Stimulated activated CD8-positive, alpha-beta memory T cell treated with anti-CD3 and anti-CD28 coated beads, Interleukin-7, amount 100 ng/mL, for 24 hours (primary cell): ENCODE data around the gene CDK19.
"Not testable (repeated sequence)": the region's sequence is repeated elsewhere in the genome, so short reads cannot be mapped to it uniquely, and the experiment has no call there.

ENCODE experiments used
- DNase-seq: peaks from one replicate; pipeline ENCODE4 v3.0.0-alpha.2; 2020; ENCODE audit warnings: low read depth

CDK19 gene

DNA sequence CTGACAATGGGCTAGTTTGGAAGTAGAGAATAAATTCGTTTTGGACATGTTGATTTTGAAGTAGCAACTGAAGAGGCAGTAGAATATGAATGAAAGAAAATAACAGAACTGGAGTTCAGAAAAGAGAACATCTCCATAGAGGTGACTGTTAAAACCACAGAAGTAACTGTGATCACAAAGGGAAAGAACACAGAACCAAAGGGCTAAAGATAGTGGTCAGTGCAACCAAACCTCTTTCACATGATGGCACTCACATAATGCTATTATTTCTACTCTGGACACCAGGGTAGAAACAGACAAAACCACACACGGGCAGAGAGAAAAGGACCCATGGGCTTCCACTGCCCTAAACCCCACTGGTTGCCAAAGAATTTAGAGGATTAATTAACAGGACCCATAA is 58.5 kb downstream of the CDK19 start:
- DNase-seq, result no peak

DNA sequence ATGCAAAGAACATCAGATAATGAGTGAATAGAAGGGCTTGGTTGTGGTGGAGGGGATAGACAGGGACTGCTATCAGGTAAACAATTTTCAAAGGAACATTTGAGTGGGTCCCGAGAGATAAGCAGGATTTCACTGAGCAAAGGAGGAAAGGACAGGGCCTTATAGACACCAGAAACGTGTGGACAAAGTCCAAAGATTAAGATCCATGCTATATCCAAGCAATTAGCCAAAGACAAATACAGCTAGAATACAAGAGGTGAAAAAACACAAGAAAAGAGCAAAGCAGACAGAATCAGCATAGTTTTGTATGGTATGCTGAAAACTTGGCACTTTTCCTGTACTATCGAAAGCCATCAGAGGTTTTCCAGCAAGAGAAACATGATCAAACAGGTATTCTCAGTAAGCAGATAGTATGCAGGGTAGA is 59.8 kb downstream of the CDK19 start:
- no peak for DNase-seq

DNA sequence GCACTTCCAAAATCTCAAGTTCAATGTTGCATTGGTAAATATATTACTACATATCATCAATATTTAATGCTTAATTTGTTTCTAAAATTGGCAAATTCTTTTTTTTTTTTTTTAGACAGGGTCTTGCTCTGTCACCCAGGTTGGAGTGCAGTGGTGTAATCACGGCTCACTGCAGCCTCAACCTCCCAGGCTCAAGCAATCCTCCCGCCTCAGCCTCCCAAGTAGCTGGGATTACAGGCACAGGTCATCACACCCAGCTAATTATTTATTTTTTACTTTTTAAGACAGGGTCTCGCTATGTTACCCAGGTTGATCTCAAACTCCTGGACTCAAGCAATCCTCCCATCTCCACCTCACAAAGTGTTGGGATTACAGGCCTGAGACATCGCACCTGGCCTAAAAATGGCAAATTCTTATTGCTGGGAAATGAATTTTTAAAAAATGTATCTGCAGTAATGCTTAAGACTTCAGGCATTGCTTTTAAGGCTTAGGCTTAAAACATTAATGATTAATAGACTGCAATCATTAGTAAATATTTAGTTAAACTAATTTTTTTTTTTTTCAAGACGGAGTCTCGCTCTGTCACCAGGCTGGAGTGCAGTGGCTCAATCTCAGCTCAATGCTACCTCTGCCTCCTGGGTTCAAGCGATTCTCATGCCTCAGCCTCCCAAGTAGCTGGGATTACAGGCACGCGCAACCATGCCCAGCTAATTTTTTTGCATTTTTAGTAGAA is 61.2 kb downstream of the CDK19 start:
- DNase-seq, result not testable (repeated sequence)

DNA sequence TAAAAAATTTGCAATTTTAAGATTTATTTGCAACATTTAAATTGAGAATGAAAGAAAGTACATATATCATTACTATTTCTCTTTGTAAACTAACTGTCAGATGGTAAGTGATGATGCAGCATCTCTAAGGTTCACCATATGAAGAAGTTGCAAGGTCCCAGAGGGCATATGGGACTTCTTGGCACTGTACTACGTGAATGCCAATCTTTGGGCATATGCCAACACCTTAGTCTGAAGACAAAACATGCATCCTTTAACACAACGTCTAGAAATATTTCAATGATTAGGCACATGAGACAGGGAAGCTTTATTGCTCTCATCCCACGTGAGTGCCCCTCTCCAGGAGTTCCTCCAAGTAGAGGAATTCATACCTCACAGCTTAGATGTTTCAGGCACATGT is 66.8 kb downstream of the CDK19 start:
- no peak for DNase-seq

DNA sequence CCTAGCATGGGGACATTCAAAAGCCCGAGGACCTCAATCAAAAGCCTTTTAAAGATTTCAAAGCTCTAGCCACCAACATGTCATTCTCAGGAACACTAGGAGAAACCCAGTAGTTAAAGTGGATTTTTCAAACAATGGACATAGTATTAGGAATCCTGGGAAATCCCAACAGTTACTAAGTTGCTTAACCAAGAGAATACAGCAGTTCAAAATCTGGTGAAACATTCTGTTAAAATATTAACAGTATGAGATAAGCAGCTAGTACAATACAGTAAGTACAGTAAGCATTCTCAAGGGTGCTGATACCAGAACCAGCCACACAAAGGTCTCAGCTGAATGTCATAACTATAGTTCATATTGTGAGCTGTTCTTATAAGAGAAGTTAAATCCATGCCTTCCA is 68.6 kb downstream of the CDK19 start:
- no peak for DNase-seq

DNA sequence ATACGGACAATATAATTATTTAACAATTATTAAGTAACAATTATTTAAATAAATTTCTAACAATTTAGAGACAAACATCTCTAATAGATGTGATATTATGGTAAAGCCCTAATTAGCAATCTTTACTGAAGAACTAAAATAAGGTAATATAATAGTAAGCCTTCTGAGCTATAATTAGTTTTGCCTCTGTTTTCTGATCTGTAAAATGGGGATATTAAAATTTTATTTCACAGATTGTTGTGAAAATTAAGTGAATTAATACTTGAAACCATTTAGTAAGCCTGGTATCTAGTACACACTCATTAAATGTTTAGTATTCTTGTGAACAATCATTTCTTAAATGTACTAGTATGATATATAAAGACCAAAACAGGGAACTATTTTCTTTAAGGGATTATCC is 70.3 kb downstream of the CDK19 start:
- DNase-seq, result no peak

DNA sequence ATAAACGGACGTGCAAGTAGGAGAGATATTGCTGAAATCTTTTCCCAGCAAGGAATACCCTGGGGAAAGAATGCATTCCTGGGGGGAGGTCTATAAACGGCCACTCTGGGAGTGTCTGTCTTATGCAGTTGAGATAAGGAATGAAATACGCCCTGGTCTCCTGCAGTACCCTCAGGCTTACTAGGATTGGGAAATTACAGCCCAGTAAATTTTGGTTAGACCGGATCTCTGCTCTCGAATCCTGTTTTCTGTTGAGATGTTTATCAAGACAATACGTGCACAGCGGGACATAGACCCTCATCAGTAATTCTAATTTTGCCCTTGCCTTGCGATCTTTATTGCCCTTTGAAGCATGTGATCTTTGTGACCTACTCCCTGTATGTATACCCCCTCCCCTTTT is 72.7 kb downstream of the CDK19 start:
- DNase-seq, result not testable (repeated sequence)

DNA sequence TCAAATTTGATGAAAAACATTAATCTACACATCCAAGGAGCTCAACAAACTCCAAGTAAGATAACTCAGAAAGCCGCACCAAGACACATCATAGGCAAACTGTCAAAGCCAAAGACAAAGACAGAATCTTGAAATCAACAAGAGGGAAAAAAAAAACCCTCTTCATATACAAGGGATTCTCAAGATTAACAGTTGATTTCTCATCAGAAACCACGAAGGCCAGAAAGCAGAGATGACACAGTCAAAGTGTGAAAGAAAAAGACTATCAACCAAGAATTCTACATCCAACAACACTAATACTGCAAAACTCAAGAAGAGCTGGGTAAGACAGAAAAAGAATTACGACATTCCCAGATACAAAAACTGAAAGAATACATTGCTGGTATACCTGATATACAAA is 73.8 kb downstream of the CDK19 start:
- DNase-seq, result no peak

DNA sequence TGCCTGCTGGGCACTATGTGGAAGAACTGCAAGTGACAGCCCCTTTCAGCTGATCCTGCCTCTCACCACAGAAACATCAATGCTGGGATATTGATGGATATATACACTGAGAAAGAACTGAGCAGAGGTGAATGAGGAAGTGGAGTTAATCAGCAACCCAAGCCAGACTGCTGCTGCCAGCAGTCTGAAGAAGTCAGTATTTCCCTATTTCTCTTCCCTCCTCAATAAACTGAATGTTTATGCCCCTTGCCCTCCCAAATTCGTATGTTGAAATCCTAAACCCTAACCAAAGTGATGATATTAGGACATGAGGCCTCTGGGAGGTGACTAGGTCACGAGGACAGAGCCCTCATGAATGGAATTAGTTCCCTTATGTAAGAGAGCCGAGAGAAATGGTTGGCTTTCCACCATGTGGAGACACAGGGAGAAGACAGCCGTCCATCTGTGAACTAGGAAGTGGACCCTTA is 76.3 kb downstream of the CDK19 start:
- no peak for DNase-seq

DNA sequence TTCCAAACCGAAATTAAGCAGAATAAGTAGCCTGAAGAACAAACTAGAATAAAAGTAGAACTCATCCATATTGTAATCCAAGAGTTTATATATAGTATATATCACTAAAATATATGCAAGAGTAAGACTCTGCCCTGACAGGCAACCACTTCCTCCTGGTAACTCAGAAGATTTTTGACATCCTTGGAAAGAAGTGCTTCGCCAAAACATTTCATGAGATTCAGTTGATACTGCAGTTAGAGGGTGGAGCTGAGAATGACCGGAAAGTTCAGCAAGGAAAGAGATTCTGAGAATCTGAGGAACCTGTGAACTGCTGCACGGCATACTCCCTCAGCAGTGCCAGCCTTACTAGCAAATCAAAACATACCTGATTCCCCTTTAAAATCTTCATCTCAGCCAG is 79.6 kb downstream of the CDK19 start:
- DNase-seq, result no peak

DNA sequence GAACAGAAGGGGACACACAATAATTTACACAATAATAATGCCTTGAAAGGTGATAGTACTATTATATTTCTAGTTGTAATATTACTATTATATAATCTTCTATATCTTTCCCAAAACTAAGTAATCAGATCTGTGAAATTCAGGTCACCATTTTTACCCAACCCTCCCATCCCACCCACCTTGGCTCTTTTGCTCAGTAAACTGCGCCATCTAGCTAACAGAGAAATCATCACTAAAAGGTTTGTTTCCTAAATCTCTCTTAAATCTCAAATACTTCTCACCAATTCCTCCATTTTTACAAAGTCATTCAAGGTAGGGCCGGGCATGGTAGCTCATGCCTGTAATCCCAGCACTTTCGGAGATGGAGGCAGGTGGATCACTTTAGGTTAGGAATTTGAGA is 83.4 kb downstream of the CDK19 start:
- DNase-seq, result no peak

DNA sequence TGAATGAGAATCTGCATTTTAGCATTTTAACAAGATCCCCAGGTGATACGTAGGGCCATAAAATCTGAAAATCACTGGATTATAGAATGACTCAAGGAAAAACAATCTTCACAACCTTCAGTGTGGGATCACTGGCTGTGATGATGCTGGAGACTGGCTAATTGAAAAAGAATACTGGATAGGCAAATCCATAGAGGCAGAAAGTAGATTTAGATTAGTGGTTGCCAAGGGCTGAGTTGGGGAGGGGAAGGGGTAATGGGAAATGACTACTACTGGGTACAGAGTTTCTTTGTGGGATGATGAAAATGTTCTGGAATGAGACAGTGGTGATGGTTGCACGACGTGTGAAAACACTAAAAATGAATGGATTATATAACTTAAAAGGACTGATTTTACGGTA is 84.1 kb downstream of the CDK19 start:
- no peak for DNase-seq

DNA sequence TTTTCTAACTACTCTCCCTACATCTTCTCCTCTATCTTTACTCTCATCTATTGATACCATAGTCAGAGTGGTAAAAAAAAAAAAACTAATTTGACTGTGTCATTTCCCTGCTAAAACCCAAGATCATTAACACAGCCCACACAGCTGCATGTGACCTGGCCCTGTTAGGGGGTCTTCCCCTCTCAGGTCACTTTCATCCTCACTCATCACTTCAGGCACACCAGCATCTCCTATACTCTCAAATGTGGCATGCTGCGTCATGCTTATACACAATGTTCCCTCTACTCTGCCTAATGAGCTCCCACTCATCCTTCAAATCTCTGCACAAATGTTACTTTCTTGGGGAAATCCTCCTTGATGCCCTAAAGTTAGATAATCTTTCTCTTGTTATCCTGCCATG is 86.8 kb downstream of the CDK19 start:
- DNase-seq, result no peak

DNA sequence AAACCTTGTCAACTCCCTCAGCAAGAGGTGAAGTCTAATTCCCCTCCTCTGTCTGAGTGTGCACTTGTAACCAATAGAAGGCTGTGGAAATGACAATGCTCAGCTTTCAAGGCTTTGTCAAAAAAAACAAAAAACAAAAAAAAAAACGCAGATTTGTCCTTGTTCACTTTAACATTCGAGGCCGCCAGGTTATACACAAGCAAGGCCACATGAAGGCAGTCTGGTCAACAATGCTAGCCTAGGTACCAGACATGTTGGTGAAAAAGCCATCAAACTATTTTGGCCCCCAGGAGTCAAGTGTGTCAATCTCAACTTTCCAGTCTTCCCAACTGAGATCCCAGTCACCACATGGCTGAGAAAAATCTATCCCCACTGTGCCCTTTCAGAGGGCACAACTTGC is 92.3 kb downstream of the CDK19 start:
- no peak for DNase-seq

DNA sequence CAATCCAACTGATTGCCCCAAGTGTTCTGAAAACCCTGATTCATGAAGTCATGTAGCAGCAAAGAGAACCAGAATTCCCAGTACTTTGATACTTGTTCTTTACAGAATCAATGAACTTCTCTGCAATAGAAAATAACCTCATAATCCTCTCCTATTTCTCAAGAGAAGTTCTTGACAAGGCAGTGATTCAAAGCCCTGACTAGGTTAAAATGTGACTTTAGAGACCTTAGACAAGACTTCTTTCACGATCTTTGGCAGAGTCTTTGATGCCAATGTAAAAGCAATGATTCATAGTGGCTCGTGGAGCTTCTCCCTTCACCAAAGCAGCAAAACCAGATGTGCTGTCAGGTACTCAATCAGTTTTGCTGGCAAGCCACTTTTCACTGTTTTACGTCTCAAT is 95.2 kb downstream of the CDK19 start:
- no peak for DNase-seq

DNA sequence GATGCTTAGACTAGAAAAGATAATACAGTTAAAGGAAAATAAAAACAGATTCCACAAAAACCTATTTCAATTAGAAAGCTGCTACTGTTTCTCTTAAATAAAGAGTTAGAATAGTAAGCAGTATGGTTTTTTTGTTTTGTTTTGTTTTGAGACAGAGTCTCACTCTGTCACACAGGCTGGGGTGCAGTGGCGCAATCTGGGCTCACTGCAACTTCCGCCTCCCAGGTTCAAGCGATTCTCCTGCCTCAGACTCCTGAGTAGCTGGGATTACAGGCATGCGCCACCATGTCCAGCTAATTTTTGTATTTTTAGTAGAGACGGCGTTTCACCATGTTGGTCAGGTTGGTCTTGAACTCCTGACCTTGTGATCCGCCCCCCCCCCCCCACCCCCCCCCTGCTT is 95.7 kb downstream of the CDK19 start:
- DNase-seq, result not testable (repeated sequence)

DNA sequence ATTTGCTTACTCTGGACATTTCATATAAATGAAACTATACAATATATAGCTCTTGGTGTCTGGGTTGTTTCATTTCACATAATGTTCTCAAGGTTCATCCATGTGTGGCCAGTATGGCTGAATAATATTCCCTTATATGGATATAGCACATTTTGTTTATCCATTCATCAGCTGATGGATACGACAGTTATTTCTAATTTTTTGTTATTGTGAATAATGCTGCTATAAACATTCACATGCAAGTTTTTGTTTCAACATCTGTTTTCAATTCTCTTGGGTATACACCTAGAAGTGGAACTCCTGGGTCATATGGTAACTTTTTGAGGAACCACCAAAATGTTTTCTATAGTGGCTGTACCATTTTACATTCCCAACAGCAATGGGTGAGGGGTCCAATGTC is 101.1 kb downstream of the CDK19 start:
- DNase-seq, result no peak

DNA sequence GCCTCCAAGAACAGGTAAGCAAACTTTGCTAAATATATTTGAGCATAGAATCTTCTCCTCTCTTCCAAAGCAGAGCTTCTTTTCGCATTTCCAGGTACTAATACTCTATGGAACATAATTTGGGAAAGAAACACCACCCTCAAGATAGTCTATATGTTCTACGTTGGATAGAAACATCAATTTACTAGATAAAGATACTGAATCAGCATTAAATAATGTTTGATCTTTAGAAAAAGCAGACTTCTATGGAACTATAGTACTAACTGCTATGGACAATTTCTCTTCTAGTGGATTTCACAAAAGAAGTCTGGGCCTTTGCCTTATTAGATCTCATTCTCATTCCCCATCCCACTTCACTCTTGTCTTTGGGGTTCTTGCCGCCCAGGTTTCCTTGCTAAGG is 103.0 kb downstream of the CDK19 start:
- DNase-seq, result no peak

DNA sequence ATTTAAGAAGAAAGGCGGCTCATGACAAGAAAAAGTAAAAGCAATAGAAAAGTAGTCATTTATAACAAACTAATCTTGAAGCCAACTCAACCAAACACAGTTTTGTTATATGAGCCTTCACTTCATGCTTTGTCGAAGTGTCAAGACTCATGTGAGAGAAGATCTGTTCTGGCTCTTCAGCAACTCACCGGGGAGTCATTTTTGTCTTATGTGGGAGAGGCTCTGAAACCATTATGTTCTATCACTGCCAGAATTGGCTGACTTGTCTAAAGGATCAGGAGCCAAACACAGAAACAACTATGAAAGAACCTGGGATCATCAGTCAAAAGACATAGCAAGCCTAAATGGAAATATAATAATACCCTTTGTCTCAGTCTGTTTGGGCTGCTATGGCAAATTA is 105.2 kb downstream of the CDK19 start:
- no peak for DNase-seq

DNA sequence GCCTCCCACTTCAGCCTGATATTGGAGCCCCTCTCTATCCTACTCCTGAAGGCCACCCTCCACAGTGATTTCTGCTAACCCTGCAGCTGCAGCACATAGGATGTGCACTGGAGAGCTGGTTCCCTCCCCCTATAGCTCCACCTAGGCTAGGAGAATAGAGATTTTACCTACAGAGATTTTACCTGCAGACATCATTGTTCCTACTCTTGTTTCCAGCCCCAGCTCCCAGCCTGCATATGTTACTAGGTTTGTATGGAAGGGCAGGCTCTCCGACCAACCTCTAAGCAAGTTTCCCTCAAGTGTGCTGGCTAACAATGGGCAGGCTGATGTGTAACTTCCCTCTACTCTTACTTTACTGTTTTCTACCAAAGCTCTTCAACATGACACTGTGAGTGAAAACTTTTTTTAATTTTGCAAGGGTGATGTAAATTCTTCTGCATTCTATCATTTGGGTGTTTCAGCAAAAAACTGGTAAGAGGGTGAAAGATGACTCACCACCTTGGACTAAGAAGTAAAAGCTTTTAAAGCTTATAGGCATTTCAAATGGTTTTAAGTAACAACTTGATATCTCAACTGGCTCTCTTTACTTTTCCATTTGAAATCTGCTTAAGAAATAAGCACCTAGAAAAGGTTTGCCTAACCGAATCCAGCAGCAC is 106.8 kb downstream of the CDK19 start:
- no peak for DNase-seq

DNA sequence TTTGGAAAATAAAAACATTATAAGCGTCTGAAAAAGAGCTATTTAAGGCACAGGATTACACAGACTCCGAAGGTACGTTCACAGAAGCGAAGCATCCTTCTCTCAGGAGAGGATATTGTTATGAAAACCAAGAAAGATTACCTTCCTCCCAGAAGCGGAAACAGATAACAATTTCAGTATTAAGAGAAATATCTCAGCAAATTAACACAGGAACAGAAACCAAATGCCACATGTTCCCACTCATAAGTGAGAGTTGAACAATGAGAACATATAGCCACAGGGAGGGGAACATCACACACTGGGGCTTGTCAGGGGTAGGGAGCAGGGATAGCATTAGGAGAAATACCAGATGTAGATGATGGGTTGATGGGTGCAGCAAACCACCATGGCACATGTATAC is 109.7 kb downstream of the CDK19 start:
- no peak for DNase-seq

DNA sequence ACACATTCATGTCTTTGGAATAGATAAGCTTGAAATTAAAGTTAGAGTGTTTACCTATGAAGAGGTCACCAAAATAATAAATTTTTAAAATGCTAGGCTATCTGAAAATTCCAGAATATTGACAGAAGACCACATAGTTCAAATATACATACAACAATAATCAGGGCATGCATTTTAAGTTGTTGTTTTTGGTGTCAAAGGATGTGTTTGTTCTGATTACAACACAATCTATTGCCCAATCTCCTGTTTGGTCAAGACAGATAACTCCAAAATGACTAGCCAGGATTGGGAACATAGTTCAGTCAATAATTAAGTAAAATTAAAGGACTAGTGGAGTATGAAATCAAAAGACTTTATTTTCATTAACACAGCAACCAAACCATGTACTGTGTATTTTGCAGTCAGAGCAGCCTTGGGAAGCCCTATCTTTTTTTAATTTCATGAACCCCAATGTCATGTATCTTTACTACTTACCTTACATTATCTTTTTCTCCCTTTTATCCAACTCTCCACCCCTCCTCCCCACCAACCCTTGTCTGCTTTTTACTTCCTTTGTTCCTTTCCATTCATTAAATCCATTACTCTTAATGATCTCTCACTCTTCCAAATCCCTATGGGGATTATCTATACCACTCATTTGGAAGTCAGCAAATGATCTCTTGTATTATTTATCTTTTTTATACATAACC is 111.2 kb downstream of the CDK19 start:
- DNase-seq, result no peak
